ENCODE results near the gene CMPK2. TPM values are rescaled to one million over a fixed set of nuclear protein-coding genes. Genes with fewer than 3 reads are reported as not detected.

The CMPK2 gene
- total and polyA plus RNA-seq, 4 donors, result 5.7 to 14.8 (median 11.2) TPM

DNA sequence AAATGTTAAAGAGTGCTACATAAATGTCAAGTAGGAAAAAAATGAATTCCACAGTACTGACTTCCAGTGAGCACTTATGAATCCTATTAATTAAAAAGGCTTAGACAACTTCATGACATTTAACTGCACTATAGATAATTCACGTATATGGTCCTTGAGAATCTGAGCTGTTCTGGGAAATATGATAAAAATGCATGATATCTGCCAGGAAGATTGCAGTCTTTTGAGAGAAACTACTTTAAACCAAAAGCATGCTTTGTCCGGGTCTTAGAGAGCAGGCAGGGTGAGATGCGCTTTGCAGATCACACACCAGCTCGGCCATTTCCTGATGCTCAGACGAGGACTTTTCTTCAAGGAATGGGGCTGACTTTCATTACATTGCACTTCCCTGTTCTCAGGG is 42.6 kb downstream of the CMPK2 start:
- no peaks in the 10 kb centered on the region for H3K36me3 ChIP-seq (ENCODE audit: control insufficient read depth in 4 of 4, insufficient read depth in 4 of 4, low read length in 4 of 4)
- no peak for TF ChIP-seq CTCF (IDR thresholded peaks at IDR 0.05; ENCODE audit: control extremely low read depth, extremely low read depth)
- no peak overlapping the region for H3K27ac ChIP-seq (ENCODE audit: low read depth in 1 of 2, low read length in 1 of 2)
- no peaks in the 10 kb centered on the region for H3K9me3 ChIP-seq (ENCODE audit: control insufficient read depth in 4 of 4, insufficient read depth in 3 of 4, low read length in 3 of 4)
- no peak overlapping the region for H3K9ac ChIP-seq (ENCODE audit: insufficient read depth in 1 of 2, low read length in 2 of 2)
- peaks cover 0 to 3% (median 0%) of the 10 kb centered on the region in 3 donors for H3K27me3 ChIP-seq (ENCODE audit: control insufficient read depth in 3 of 3, insufficient read depth in 3 of 3, low read length in 2 of 3)
- H3K4me3 ChIP-seq, result no peak overlapping the region
- ATAC-seq (ENCODE audit: insufficient read depth, low FRiP score) (no peak), DNase-seq (peak in 2 of 3 donors; percentile 34 to 39)
- 59 to 76% methylated on average over 5 of the region's 5 CpGs for WGBS, 2 donors
- peaks cover 0 to 26% (median 3%) of the 10 kb centered on the region in 5 donors for H3K4me1 ChIP-seq (ENCODE audit: control insufficient read depth in 5 of 5, insufficient read depth in 5 of 5, low read length in 5 of 5)

DNA sequence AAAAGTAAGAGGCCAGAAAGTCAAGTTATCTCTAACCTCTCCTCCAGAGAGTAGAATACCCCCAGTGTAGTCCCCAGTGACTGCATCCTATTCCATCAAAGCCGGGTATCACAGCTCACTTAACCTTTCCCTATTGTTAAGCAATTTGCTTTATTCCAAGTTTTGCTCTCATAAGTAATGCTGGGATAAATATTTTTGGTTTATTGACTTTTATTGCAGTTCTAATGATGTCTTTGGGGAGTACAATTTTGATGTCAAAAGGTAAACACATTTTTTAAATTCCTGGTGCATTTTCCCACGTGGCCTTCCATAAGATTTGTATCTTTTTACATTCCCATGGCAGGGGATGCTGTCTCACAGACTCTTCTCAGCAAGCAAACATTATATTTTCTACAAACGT is 43.3 kb downstream of the CMPK2 start:
- no peak for ATAC-seq (ENCODE audit: insufficient read depth, low FRiP score)
- Histone ChIP-seq H3K4me1 (ENCODE audit: control insufficient read depth in 5 of 5, insufficient read depth in 5 of 5, low read length in 5 of 5) (peaks cover 0 to 21% (median 3%) of the 10 kb centered on the region in 5 donors), H3K9me3 (ENCODE audit: control insufficient read depth in 4 of 4, insufficient read depth in 3 of 4, low read length in 3 of 4) (no peaks in the 10 kb centered on the region), H3K9ac (ENCODE audit: insufficient read depth in 1 of 2, low read length in 2 of 2) (no peak overlapping the region), H3K4me3 (no peak overlapping the region), H3K36me3 (ENCODE audit: control insufficient read depth in 4 of 4, insufficient read depth in 4 of 4, low read length in 4 of 4) (no peaks in the 10 kb centered on the region), H3K27ac (ENCODE audit: low read depth in 1 of 2, low read length in 1 of 2) (no peak overlapping the region), H3K27me3 (ENCODE audit: control insufficient read depth in 3 of 3, insufficient read depth in 3 of 3, low read length in 2 of 3) (peaks cover 0 to 3% (median 0%) of the 10 kb centered on the region in 3 donors)
- no peak for TF ChIP-seq CTCF (IDR thresholded peaks at IDR 0.05; ENCODE audit: control extremely low read depth, extremely low read depth)
- 59 to 73% methylated on average over 3 of the region's 3 CpGs for WGBS, 2 donors
- no peak for DNase-seq

DNA sequence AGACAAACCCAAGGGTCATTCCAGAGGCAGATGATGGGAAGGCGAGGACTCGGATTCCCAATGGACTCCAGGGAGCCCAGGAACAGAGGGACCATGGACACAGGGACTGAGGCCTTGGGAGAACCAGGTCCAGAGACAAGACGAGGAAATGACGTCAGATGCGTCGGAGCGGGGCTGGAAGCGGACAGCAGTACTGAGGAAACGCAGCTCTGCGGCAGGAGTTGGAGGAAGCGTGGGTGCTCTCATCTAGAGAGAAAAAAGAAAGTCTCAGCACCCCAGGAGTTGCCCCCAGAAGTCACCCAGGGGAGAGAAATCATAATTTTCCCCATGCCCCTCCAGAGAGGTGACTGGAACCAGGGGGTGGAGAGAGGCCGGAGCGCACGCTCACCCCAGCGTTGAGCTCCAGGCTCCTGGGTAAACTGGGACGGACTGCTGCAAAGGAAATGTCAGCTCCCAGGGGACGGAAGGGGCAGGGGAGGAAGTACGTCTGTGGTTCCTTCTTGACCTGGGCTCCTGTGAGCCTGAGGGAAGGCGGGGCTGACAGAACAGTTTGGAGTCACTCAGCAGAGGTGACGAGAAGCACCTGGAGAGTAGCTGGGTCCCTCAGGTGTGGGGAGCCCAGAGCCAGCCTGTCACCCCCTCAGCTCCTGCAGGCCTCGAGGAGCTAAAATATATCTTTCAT is 44.7 kb downstream of the CMPK2 start:
- H3K36me3 ChIP-seq (ENCODE audit: control insufficient read depth in 4 of 4, insufficient read depth in 4 of 4, low read length in 4 of 4), result no peaks in the 10 kb centered on the region
- H3K9ac ChIP-seq (ENCODE audit: insufficient read depth in 1 of 2, low read length in 2 of 2), result no peak overlapping the region
- H3K9me3 ChIP-seq (ENCODE audit: control insufficient read depth in 4 of 4, insufficient read depth in 3 of 4, low read length in 3 of 4), result no peaks in the 10 kb centered on the region
- H3K4me3 ChIP-seq, result no peak overlapping the region
- H3K27ac ChIP-seq (ENCODE audit: low read depth in 1 of 2, low read length in 1 of 2), result no peak overlapping the region
- peaks cover 0 to 3% (median 0%) of the 10 kb centered on the region in 3 donors for H3K27me3 ChIP-seq (ENCODE audit: control insufficient read depth in 3 of 3, insufficient read depth in 3 of 3, low read length in 2 of 3)
- no peak for DNase-seq
- ATAC-seq (ENCODE audit: insufficient read depth, low FRiP score), result no peak
- WGBS, 2 donors, result 84 to 93% methylated on average over 21 of the region's 21 CpGs
- peaks cover 0 to 9% (median 0%) of the 10 kb centered on the region in 5 donors for H3K4me1 ChIP-seq (ENCODE audit: control insufficient read depth in 5 of 5, insufficient read depth in 5 of 5, low read length in 5 of 5)
- TF ChIP-seq CTCF (IDR thresholded peaks at IDR 0.05; ENCODE audit: control extremely low read depth, extremely low read depth), result no peak
